Measurements from ENCODE around the gene WDR54. TPM values are rescaled to one million over a fixed set of nuclear protein-coding genes. Genes with fewer than 3 reads are reported as not detected.
"Not testable (repeated sequence)": the region's sequence is repeated elsewhere in the genome, so short reads cannot be mapped to it uniquely, and the experiment has no call there.

WDR54 gene
- total RNA-seq, 1 donor from 2014 or later, result 4.3 TPM

- no peak for ATAC-seq
These were observed 35.6 kb downstream of the WDR54 start for GRCh38 chr2:74457129-74457548.

- ATAC-seq, result peak; percentile 42
These were observed 36.1 kb downstream of the WDR54 start for GRCh38 chr2:74457549-74458131.

DNA sequence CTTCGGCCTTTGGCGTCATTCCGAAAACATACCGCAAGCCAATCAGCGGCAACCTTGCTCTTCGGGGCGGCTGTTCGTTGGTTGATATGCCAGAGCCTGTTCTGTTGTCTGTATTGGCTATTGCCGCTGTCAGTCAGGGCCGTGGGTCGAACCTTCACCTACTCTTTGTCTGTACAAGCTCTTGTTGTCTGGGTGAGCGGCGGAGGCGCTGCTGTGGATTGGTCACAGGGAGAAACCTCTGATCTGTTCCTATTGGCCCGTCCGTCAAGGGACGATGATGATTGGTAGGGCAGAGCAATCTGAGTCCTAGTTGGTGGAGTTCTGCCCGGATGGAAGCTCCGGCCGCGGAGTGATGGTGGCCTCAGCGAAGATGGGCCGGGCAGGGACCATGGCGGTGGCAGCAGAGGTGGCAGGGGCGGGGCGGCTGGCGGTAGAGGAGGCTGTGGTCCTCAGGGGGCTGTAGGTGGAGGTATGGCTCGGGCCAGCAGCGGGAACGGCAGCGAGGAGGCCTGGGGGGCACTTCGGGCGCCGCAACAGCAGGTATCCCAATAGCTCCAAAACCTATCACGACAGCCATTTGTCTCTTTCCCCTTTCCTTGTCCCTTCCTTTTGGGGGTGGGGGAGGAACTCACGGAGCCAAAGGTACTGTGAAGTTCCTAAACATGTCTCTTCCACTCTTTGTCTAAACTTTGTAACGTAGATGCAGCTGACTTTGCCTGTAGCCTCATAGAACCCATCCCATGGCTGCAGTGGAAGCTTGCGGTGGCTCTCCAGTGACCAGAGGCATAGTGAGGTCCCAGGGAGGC, 36.8 kb downstream of the WDR54 start, which contains the start of gene WBP1:
TSS of gene WBP1 (plus strand) at position 307 of the 806 bp plus-strand sequence. CDS start at position 472, 165 bp downstream.
- peak; percentile 93 for ATAC-seq

DNA sequence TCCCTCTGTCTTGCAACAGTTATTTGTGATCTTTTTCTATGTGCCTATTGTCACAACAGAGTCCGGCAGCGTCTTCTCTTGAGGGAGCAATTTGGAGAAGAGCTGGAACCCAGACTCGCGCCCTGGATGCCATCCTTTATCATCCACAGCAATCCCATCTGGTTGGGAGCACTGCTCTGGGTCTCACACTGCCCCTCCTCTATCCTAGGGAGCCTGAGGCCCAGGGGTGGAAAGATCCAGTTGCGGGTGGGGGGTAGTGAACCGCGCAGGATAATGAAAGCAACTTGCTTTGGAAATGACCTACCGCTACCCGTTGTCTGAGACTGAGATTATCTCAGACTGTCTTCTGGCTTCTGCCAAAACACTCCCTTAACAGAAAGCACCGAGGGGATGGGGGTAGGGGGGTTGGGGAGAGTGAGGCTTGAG, 37.4 kb downstream of the WDR54 start:
- no peak for ATAC-seq

GRCh38 chr2:74459503-74460118, 38.1 kb downstream of the WDR54 start:
- ATAC-seq, result not testable (repeated sequence)

- not testable (repeated sequence) for ATAC-seq
These were observed 38.7 kb downstream of the WDR54 start for GRCh38 chr2:74460187-74460586.

- ATAC-seq, result no peak
These were observed 39.9 kb downstream of the WDR54 start for GRCh38 chr2:74461187-74462053.

DNA sequence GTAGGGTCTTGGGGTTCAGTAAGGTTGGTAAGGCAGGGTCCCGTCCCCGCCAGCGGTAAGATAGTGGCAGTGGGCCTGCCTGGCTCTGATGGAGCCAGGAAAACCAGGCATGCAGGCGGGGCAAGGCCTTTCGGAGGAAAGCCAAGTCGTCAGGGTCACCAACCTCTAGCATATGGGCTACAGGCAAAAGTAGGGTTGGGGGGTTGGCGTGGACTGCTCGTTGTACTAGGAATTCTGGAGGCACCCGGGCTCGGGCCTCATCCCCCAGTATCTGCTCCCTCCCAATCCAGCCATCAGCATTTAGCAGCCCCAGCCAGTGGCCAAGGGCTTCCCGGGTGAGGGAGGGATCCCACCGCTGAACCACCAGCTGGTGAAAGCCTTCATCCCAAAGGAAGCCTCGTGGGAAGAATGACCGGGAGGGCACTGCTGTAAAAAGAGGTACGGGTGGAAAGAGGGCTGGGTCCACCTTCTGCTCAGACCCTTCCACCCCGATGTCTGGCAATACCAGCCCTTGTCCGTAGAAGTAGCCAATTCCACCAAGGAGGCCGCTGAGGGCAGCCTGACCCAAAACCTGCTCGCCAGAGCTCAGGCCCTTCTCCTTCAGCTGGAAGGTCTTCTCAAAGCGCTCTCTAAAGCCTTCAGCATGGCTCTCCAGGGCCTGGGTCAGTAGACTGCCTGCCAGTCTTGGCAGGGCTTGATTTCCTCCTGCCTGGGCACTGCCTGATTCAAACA, 40.7 kb downstream of the WDR54 start:
- no peak for ATAC-seq

- ATAC-seq, result no peak
These were observed 41.2 kb downstream of the WDR54 start for GRCh38 chr2:74462786-74463105.

DNA sequence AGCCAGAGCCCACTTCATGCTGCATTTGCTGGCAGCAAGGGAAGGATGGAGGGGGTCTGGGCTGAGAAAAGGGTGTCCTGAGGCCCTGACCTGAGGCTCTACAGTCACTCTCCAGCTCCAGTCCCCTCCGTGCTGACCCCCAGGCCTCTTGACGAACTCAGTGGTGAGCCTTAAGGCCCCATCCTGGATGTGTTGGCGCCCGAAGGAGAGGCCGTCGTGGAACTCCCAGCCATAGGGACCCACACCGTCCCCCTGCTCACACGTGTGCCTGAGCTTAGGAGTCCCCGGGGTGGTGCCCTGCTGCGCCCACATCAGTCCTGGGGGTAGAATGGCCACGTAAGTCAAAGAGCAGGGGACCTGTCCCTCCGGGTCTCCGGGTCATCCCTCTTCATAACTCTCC, 42.9 kb downstream of the WDR54 start:
- peak; percentile 32 for ATAC-seq

DNA sequence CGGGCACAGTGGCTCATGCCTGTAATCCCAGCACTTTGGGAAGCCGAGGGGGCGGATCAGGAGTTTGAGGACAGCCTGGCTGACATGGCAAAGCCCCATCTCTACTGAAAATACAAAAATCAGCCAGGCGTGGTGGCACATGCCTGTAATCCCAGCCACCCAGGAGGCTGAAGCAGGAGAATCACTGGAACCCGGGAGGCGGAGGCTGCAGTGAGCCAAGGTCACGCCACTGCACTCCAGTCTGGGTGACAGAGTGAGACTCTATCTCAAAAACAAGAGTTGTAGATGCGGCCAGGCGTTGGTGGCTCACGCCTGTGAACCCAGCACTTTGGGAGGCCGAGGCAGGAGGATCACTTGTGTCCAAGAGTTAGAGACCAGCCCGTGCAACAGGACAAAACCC, 49.2 kb downstream of the WDR54 start:
- not testable (repeated sequence) for ATAC-seq

GRCh38 chr2:74471332-74472065, 50.0 kb downstream of the WDR54 start:
- peak; percentile 45 for ATAC-seq

GRCh38 chr2:74472086-74472944, 50.8 kb downstream of the WDR54 start, which contains the start of gene MRPL53:
TSS of gene MRPL53 (minus strand) at chr2:74472680. CDS start at chr2:74472660, 20 bp downstream.
- ATAC-seq, result peak; percentile 95

GRCh38 chr2:74472945-74473258, 51.4 kb downstream of the WDR54 start:
- peak; percentile 4 for ATAC-seq

- ATAC-seq, result no peak
These were observed 53.0 kb downstream of the WDR54 start for GRCh38 chr2:74474481-74474880.

- no peak for ATAC-seq
These were observed 53.4 kb downstream of the WDR54 start for GRCh38 chr2:74474899-74475298.

Data from esophagus mucosa (tissue), 1 donor.